EH (cell line): ENCODE measurements around the gene TSPEAR.

Experiments used
- DNase-seq: peaks from one replicate; pipeline ENCODE4 v3.0.0-alpha.2; 2015; ENCODE audit warnings: low read depth

Gene TSPEAR

GRCh38 chr21:44547656-44548331 is 163.6 kb downstream of the TSPEAR start:
- no peak for DNase-seq

- DNase-seq, result no peak
Observed at GRCh38 chr21:44544566-44544965, 166.8 kb downstream of the TSPEAR start.

- no peak for DNase-seq
Observed at GRCh38 chr21:44542716-44543115, 168.7 kb downstream of the TSPEAR start.

GRCh38 chr21:44540741-44541288 is 170.6 kb downstream of the TSPEAR start:
- no peak for DNase-seq

- DNase-seq, result no peak
Observed at GRCh38 chr21:44539991-44540666, 171.2 kb downstream of the TSPEAR start, which contains the start of gene KRTAP10-1. TSS of gene KRTAP10-1 (minus strand) at chr21:44540195. CDS start at chr21:44540150, 45 bp downstream.

GRCh38 chr21:44539046-44539445 is 172.3 kb downstream of the TSPEAR start:
- DNase-seq, result no peak

GRCh38 chr21:44537930-44538911 is 173.2 kb downstream of the TSPEAR start:
- no peak for DNase-seq

- DNase-seq, result no peak
Observed at GRCh38 chr21:44535963-44536362, 175.4 kb downstream of the TSPEAR start.

GRCh38 chr21:44534688-44535087 is 176.7 kb downstream of the TSPEAR start:
- DNase-seq, result no peak

- DNase-seq, result no peak
Observed at GRCh38 chr21:44533891-44534627, 177.3 kb downstream of the TSPEAR start.

GRCh38 chr21:44533121-44533890 is 178.1 kb downstream of the TSPEAR start:
- DNase-seq, result no peak

GRCh38 chr21:44532712-44533111 is 178.7 kb downstream of the TSPEAR start:
- no peak for DNase-seq

- DNase-seq, result no peak
Observed at GRCh38 chr21:44531606-44532564, 179.5 kb downstream of the TSPEAR start.

- DNase-seq, result no peak
Observed at GRCh38 chr21:44530903-44531605, 180.3 kb downstream of the TSPEAR start.

GRCh38 chr21:44530221-44530902 is 181.0 kb downstream of the TSPEAR start:
- DNase-seq, result no peak

GRCh38 chr21:44529503-44530125 is 181.8 kb downstream of the TSPEAR start:
- DNase-seq, result no peak

GRCh38 chr21:44529011-44529421 is 182.4 kb downstream of the TSPEAR start:
- no peak for DNase-seq

- DNase-seq, result no peak
Observed at GRCh38 chr21:44528634-44528995, 182.8 kb downstream of the TSPEAR start.
